IMR-90 (cell line): ENCODE results near the gene ANGPTL7. TPM values are rescaled to one million over a fixed set of nuclear protein-coding genes. Genes with fewer than 3 reads are reported as not detected.

Experiments used
- ATAC-seq: fragments of 200-7000 bp; cut with Tn5 transposase; 2 replicates; pipeline ENCODE4 v1.9.1; 2020; ENCODE audit warnings: low read depth, mild to moderate bottlenecking, moderate library complexity
- BruUV-seq: library from RNA; stranded (reverse); fragments of 400-500 nt; replicated peaks from 2 replicates; lab custom pipeline; 2021; lab: Mats Ljungman, UMichigan
- CTCF ChIA-PET: fragments of 300-600 bp; formaldehyde crosslinking; extraction: SDS; loops from one replicate; lab custom pipeline; 2021; ENCODE audit warnings: antibody characterized with exemption; lab: Yijun Ruan, JAX
- POLR2A ChIA-PET: fragments of 300-600 bp; sonication (Branson Sonifier 250); formaldehyde crosslinking; loops from one replicate; lab custom pipeline; 2022; ENCODE audit warnings: antibody characterized with exemption; ENCODE audit not compliant: unreplicated experiment; lab: Charles Lee
- DNase-seq: peaks from one replicate; pipeline ENCODE4 v3.0.0; 2013
- H2AFZ ChIP-seq: replicated peaks from 2 replicates; pipeline ENCODE3; 2013; ENCODE audit warnings: low read length, mild to moderate bottlenecking; ENCODE audit not compliant: poor library complexity
- H2AK5ac ChIP-seq: 2 replicates; pipeline ENCODE4 v1.6.1; 2013; ENCODE audit warnings: low read depth, low read length, inconsistent platforms
- H2AK9ac ChIP-seq: replicated peaks from 2 replicates; pipeline ENCODE3; 2013; ENCODE audit warnings: mild to moderate bottlenecking, low read depth, low read length, moderate library complexity; ENCODE audit not compliant: poor library complexity
- H2BK120ac ChIP-seq: 2 replicates; pipeline ENCODE4 v1.6.1; 2013; ENCODE audit warnings: low read depth, low read length, inconsistent platforms
- H2BK15ac ChIP-seq: 3 replicates; pipeline ENCODE4 v1.6.1; 2013; ENCODE audit warnings: low read depth, low read length, inconsistent platforms
- H2BK20ac ChIP-seq: 2 replicates; pipeline ENCODE4 v1.6.1; 2013; ENCODE audit warnings: low read depth, mild to moderate bottlenecking, inconsistent platforms, low read length, moderate library complexity
- H2BK5ac ChIP-seq: 2 replicates; pipeline ENCODE4 v1.6.1; 2013; ENCODE audit warnings: mild to moderate bottlenecking, low read depth, low read length, inconsistent platforms; ENCODE audit not compliant: poor library complexity, severe bottlenecking
- H3K14ac ChIP-seq: replicated peaks from 2 replicates; pipeline ENCODE4 v1.6.1; 2013; ENCODE audit warnings: low read depth, low read length, inconsistent platforms
- H3K18ac ChIP-seq: 2 replicates; pipeline ENCODE4 v1.6.1; 2013; ENCODE audit warnings: low read depth, low read length, control low read depth
- H3K23ac ChIP-seq: 2 replicates; pipeline ENCODE4 v1.6.1; 2013; ENCODE audit warnings: low read depth, low read length, inconsistent platforms
- H3K27ac ChIP-seq: 2 replicates; pipeline ENCODE4 v1.5.1; 2013; ENCODE audit warnings: mild to moderate bottlenecking, control low read depth, low read length; ENCODE audit not compliant: insufficient read depth
- H3K27me3 ChIP-seq: 2 replicates; pipeline ENCODE4 v1.6.1; 2013; ENCODE audit warnings: low read length; ENCODE audit not compliant: control insufficient read depth, insufficient read depth
- H3K36me3 ChIP-seq: 2 replicates; pipeline ENCODE4 v1.6.1; 2013; ENCODE audit warnings: low read length, mixed read lengths; ENCODE audit not compliant: control insufficient read depth, insufficient read depth
- H3K4ac ChIP-seq: 2 replicates; pipeline ENCODE4 v1.6.1; 2013; ENCODE audit warnings: low read depth, low read length, inconsistent platforms
- H3K4me1 ChIP-seq: 2 replicates; pipeline ENCODE4 v1.6.1; 2013; ENCODE audit warnings: low read length, mixed read lengths; ENCODE audit not compliant: control insufficient read depth, insufficient read depth
- H3K4me2 ChIP-seq: 2 replicates; pipeline ENCODE4 v1.6.1; 2013; ENCODE audit warnings: low read depth, mild to moderate bottlenecking, control low read depth, low read length, moderate library complexity
- H3K4me3 ChIP-seq: 2 replicates; pipeline ENCODE4 v1.5.1; 2013; ENCODE audit warnings: low read depth, mild to moderate bottlenecking, control low read depth, low read length, moderate library complexity; ENCODE audit not compliant: insufficient read depth
- H3K56ac ChIP-seq: 2 replicates; pipeline ENCODE4 v1.6.1; 2013; ENCODE audit warnings: low read length, inconsistent platforms; ENCODE audit not compliant: insufficient read depth; ENCODE audit errors: extremely low read depth
- H3K79me1 ChIP-seq, 2 experiments: 2 replicates each; pipeline ENCODE4 v1.6.1; 2013; ENCODE audit warnings: low read length in 2 of 2, inconsistent platforms in 1 of 2, low read depth in 1 of 2
- H3K9ac ChIP-seq: 2 replicates; pipeline ENCODE4 v1.6.1; 2013; ENCODE audit warnings: low read depth, low read length, control low read depth
- H3K9me1 ChIP-seq: 2 replicates; pipeline ENCODE4 v1.6.1; 2013; ENCODE audit warnings: low read length, inconsistent platforms; ENCODE audit not compliant: insufficient read depth
- H3K9me3 ChIP-seq: 2 replicates; pipeline ENCODE4 v1.6.1; 2013; ENCODE audit warnings: low read length; ENCODE audit not compliant: control insufficient read depth, insufficient read depth
- H4K20me1 ChIP-seq: 2 replicates; pipeline ENCODE4 v1.6.1; 2013; ENCODE audit warnings: low read length, inconsistent platforms; ENCODE audit not compliant: insufficient read depth
- H4K5ac ChIP-seq: 2 replicates; pipeline ENCODE4 v1.6.1; 2013; ENCODE audit warnings: mild to moderate bottlenecking, low read depth, low read length, control low read depth
- H4K8ac ChIP-seq, 2 experiments: 2 replicates each; pipeline ENCODE4 v1.6.1; 2013; ENCODE audit warnings: low read depth in 2 of 2, low read length in 2 of 2, control low read depth in 1 of 2, inconsistent platforms in 1 of 2
- H4K91ac ChIP-seq: 2 replicates; pipeline ENCODE4 v1.6.1; 2013; ENCODE audit warnings: low read depth, low read length, inconsistent platforms; ENCODE audit not compliant: insufficient read depth
- MAFK ChIP-seq: IDR thresholded peaks from 2 replicates; pipeline ENCODE4 v1.6.1; 2012; ENCODE audit warnings: low read depth, low read length, improper control_type of control experiment
- RFX5 ChIP-seq: IDR thresholded peaks from 2 replicates; pipeline ENCODE4 v1.8.0; 2012; ENCODE audit warnings: low read depth, mild to moderate bottlenecking, low read length, moderate library complexity
- WGBS, 2 experiments: methylation state at CpG; one replicate each; pipeline versions ENCODE4 v1.1.5 to v1.1.7; 2013; ENCODE audit warnings: missing lambda C conversion rate in 2 of 2; ENCODE audit not compliant: insufficient read length in 1 of 2; ENCODE audit errors: extremely low coverage in 2 of 2; 5-methylcytosine and 5-hydroxymethylcytosine counted together
- dilution Hi-C: fragments of 300-500 bp; cut with HindIII; formaldehyde crosslinking; loops from one replicate; pipeline ENCODE4 v1.14.3; 2018; ENCODE audit warnings: low sequenced_read_pairs; ENCODE audit not compliant: unreplicated experiment
- in situ Hi-C: fragments of 300-500 bp; cut with MboI; formaldehyde crosslinking; loops from 3 replicates; pipeline ENCODE4 v1.14.3; 2019; ENCODE audit warnings: low sequenced_read_pairs, inconsistent platforms, mixed read lengths
- intact Hi-C: fragments of 100-400 bp; cut with micrococcal nuclease; formaldehyde crosslinking; loops from 2 replicates; pipeline ENCODE4 v1.10.0; 2022
- polyA plus RNA-seq, 3 experiments: library from polyadenylated mRNA; depleted of rRNA; stranded (reverse); fragments of >200 nt; gene quantifications; 2 replicates each; pipeline ENCODE4 v1.2.3, GENCODE V29; 2012; ENCODE audit warnings: low replicate concordance in 1 of 3
- total RNA-seq: library from RNA; depleted of rRNA; stranded (reverse); fragments of >200 nt; gene quantifications from 2 replicates; pipeline ENCODE4 v1.2.3, GENCODE V29; 2012

The ANGPTL7 gene
- total and polyA plus RNA-seq, 2 of the 4 experiments (the other 2 are of a cell fraction): under 0.01 TPM; not detected in 1

- H4K5ac ChIP-seq: no peak overlapping the region
- TF ChIP-seq MAFK (no peak), RFX5 (peak; percentile 90)
- no peak overlapping the region for H2AFZ ChIP-seq
- H3K27me3 ChIP-seq: no peaks in the 10 kb centered on the region
- H4K20me1 ChIP-seq: no peaks in the 10 kb centered on the region
- no peaks in the 10 kb centered on the region for H3K9me1 ChIP-seq
- H3K9ac ChIP-seq: no peak overlapping the region
- in situ Hi-C loops (no loop called here), intact Hi-C loops (no loop called here), dilution Hi-C loops (no loop called here)
- H3K4me3 ChIP-seq: no peak overlapping the region
- H3K27ac ChIP-seq: no peak overlapping the region
- no peaks in the 10 kb centered on the region for H3K9me3 ChIP-seq
- no peak overlapping the region for H4K8ac ChIP-seq
- no peak overlapping the region for H2BK15ac ChIP-seq
- no peak for DNase-seq
- no peak overlapping the region for H2BK20ac ChIP-seq
- H2BK5ac ChIP-seq: no peak overlapping the region
- no peak overlapping the region for H2BK120ac ChIP-seq
- no peaks in the 10 kb centered on the region for H3K4me1 ChIP-seq
- no peak overlapping the region for H3K14ac ChIP-seq
- ATAC-seq: peak; percentile 64; the same call in 1 of the 2 replicates
- no peak overlapping the region for H3K23ac ChIP-seq
- H3K36me3 ChIP-seq: peaks cover 16% of the 10 kb centered on the region
- CTCF ChIA-PET: interaction anchor here (0.5 kb wide), 1 partner anchor 866 kb away, joined by 3 read pairs; no protein-coding TSS in a partner anchor
- H3K4me2 ChIP-seq: no peak overlapping the region
- no TSS peak for BruUV-seq
- H3K18ac ChIP-seq: no peak overlapping the region
- no CpG with 5 or more reads among the region's 1 CpG for WGBS, 2 experiments
- no peak overlapping the region for H2AK9ac ChIP-seq
- POLR2A ChIA-PET: no interaction called here
- H3K79me1 ChIP-seq: peaks cover 3 to 10% of the 10 kb centered on the region in 2 experiments; a peak in 3 of 4 replicates
- no peak overlapping the region for H4K91ac ChIP-seq
- H3K4ac ChIP-seq: no peak overlapping the region
- no peak overlapping the region for H3K56ac ChIP-seq
- no peak overlapping the region for H2AK5ac ChIP-seq
Observed at GRCh38 chr1:11188381-11188780, 774 bp upstream of the ANGPTL7 start.
